Cardiac muscle cell (in vitro differentiated cells and primary cell): Measurements from ENCODE around the gene GPR39. TPM values are rescaled to one million over a fixed set of nuclear protein-coding genes. Genes with fewer than 3 reads are reported as not detected.

ENCODE experiments used
- DNase-seq, 2 donors: peaks; one replicate each; pipeline versions ENCODE4 v3.0.0 to v3.0.0-alpha.2; 2010 to 2017; ENCODE audit warnings: low read depth in 1 of 2, low spot score in 1 of 2
- H3K27ac ChIP-seq: fragments of 200-600 bp; sonication (generic); 2 replicates; pipeline ENCODE4 v1.5.1; 2016
- H3K27me3 ChIP-seq: fragments of 200-600 bp; sonication (generic); 2 replicates; pipeline ENCODE4 v1.6.0; 2016; ENCODE audit warnings: control low read depth
- H3K36me3 ChIP-seq: fragments of 200-600 bp; sonication (generic); 2 replicates; pipeline ENCODE4 v1.5.1; 2016; ENCODE audit warnings: control low read depth
- H3K4me1 ChIP-seq: fragments of 200-600 bp; sonication (generic); 2 replicates; pipeline ENCODE4 v1.8.1; 2017; ENCODE audit warnings: low read depth, mild to moderate bottlenecking, mixed run types
- H3K4me3 ChIP-seq: fragments of 200-600 bp; sonication (generic); 2 replicates; pipeline ENCODE4 v1.5.1; 2016; ENCODE audit warnings: mild to moderate bottlenecking
- H3K9me3 ChIP-seq: fragments of 200-600 bp; sonication (generic); 2 replicates; pipeline ENCODE4 v1.5.1; 2017; ENCODE audit warnings: low read depth, mild to moderate bottlenecking, control low read depth
- polyA plus RNA-seq: library from polyadenylated mRNA; unstranded; fragments of >200 nt; fragmentation: Nextera tagmentation; extraction: Ambion mirVana; gene quantifications from 2 replicates; pipeline ENCODE4 v1.2.1, GENCODE V29; 2016
- total RNA-seq: library from RNA; depleted of rRNA; stranded (reverse); fragments of >200 nt; gene quantifications from 2 replicates; pipeline ENCODE4 v1.2.3, GENCODE V29; 2016
- TF ChIP-seq, protein P1 (sequence below): IDR thresholded peaks from 2 replicates; pipeline ENCODE4 v1.5.1; 2012; ENCODE audit warnings: low read depth, mild to moderate bottlenecking, low read length

Gene GPR39
- total and polyA plus RNA-seq, 2 experiments from 2014 or later, result 4.0 to 10.9 TPM

DNA sequence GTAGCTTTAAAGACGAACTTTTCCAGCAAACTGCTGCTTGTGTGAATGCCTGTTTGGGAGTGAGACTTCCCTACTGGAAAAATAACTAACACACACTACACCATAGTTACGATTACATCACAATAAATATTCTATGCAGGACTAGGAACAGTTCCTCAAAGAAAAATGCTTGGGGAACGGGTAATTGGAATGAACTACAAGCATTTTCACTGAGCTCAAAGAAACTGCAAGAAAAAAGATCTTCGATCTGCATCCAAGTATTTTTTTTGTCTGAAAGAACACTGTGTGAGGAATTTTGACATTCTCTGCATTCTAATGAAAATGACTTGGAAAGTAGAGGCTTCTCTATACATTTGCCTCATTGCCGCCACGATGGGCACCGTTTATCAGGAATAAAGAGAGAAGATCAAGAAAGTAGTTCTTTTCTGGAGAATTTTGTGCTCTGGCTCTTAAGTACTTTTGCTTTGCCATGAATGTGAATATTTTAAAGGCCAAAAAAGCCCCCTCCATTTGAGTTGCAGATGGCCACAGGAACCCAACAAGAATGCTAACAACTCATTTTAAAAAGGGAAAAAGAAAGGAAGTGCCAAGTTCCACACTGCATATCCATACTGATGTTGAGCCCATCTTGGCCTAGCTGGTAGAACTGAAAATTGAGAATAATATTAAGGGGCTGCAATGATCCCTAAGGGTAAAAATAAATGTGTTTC is 239.8 kb downstream of the GPR39 start:
- Histone ChIP-seq H3K36me3 (no peaks in the 10 kb centered on the region), H3K4me1 (no peaks in the 10 kb centered on the region), H3K9me3 (no peaks in the 10 kb centered on the region), H3K27me3 (peaks cover 43% of the 10 kb centered on the region), H3K27ac (no peak overlapping the region), H3K4me3 (no peak overlapping the region)
- TF ChIP-seq, protein P1, sequence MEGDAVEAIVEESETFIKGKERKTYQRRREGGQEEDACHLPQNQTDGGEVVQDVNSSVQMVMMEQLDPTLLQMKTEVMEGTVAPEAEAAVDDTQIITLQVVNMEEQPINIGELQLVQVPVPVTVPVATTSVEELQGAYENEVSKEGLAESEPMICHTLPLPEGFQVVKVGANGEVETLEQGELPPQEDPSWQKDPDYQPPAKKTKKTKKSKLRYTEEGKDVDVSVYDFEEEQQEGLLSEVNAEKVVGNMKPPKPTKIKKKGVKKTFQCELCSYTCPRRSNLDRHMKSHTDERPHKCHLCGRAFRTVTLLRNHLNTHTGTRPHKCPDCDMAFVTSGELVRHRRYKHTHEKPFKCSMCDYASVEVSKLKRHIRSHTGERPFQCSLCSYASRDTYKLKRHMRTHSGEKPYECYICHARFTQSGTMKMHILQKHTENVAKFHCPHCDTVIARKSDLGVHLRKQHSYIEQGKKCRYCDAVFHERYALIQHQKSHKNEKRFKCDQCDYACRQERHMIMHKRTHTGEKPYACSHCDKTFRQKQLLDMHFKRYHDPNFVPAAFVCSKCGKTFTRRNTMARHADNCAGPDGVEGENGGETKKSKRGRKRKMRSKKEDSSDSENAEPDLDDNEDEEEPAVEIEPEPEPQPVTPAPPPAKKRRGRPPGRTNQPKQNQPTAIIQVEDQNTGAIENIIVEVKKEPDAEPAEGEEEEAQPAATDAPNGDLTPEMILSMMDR, result no peak
- no peak for DNase-seq

DNA sequence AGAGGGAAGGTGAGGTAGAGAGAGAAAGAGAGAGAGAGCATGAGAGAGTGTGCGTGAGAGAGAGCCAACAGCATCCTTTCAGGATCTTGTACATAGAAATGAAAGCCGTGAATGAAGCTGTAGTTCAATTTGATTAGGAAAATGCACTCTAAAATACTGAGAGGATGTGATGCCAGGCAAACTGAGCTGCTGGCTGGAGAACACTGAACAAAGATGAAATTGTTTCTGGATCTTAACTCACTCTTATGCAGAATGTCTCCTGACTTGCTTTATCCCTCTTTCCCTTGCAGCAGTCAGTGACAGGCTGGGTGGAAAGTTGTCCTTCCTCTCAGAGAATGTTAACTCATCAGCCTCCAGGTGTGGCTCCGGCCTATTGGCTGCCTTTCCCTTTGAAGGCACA is 242.7 kb downstream of the GPR39 start:
- Histone ChIP-seq H3K4me1 (no peaks in the 10 kb centered on the region), H3K27me3 (peaks cover 37% of the 10 kb centered on the region), H3K9me3 (no peaks in the 10 kb centered on the region), H3K4me3 (no peak overlapping the region), H3K36me3 (no peaks in the 10 kb centered on the region), H3K27ac (no peak overlapping the region)
- no peak for DNase-seq
- TF ChIP-seq, protein P1, result no peak

DNA sequence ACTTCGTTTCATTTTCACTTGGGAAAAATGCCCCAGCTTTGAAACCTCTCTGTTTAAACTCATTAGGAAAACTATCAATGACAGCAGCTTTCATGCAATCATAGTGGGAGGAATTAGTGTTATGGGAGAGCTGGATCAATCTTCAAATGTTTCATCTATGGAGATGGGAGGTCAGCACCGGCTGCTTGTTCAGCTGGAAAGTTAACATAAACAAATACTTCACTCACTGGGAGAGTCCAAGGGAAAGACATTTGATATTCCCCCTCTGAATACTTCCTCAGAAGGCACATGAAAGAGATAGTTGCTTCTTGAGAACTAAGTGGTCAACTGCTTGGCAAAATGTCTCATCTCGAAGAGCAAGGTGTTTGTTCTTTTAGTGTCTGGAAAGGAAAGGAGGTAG is 246.1 kb downstream of the GPR39 start:
- H3K36me3 ChIP-seq, result no peaks in the 10 kb centered on the region
- H3K4me3 ChIP-seq, result no peak overlapping the region
- no peaks in the 10 kb centered on the region for H3K4me1 ChIP-seq
- H3K9me3 ChIP-seq, result no peaks in the 10 kb centered on the region
- TF ChIP-seq, protein P1, result no peak
- peaks cover 69% of the 10 kb centered on the region for H3K27me3 ChIP-seq
- H3K27ac ChIP-seq, result no peak overlapping the region
- DNase-seq, result no peak

DNA sequence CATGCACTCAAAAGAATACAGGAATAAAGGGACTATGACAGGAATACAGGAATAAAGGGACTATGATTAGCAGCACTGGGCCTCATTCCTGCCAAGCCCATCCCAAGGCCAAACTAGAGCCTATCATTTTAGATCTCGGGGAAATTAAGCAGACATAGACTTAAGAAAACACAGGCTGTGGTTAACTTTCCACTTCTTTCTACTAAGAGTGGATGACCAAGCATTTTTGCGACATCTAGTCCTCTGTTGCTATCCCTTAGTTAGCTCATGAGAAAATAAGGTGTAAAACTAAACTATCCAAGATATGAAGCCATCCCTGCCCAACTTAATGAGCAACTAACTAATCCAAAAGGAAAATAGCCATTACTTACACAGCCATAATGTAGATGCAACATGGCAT is 247.5 kb downstream of the GPR39 start:
- no peak overlapping the region for H3K27ac ChIP-seq
- TF ChIP-seq, protein P1, result no peak
- H3K9me3 ChIP-seq, result no peaks in the 10 kb centered on the region
- no peak overlapping the region for H3K4me3 ChIP-seq
- no peaks in the 10 kb centered on the region for H3K4me1 ChIP-seq
- no peaks in the 10 kb centered on the region for H3K36me3 ChIP-seq
- H3K27me3 ChIP-seq, result peaks cover 75% of the 10 kb centered on the region
- no peak for DNase-seq

DNA sequence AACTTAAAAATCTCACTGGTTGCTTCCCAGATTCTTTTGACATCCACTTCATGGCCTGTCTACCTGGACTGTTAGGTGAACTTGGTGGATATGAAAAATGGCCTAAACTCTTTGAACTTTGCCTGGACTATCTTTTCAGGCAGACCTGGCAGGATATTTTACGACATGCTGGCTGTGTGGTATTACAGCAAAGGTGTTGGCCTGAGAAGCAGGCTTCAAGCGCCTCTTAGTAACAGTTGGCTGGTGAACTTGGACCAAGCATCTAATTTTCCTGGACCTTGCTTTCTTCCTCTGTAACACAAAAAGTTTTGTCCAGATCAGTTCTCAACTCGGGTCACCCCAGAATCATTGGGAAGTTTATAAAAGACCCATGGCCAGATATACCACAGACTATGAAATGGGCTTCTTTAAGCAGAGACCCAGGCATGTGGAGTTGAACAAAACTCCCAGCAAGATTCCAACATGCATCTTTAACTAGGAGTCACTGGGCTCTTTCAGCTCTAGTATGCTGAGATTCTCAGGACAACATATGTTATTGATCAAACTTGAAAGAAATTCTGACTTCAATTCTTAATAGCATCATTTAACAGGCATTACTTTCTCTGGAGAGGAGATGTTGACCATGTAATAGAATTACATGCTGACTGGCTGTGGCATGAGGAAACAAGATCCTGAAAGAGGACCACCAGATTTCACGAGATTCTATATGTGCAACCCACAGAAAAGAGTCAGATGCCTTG is 249.0 kb downstream of the GPR39 start:
- no peak for DNase-seq
- Histone ChIP-seq H3K9me3 (no peaks in the 10 kb centered on the region), H3K36me3 (no peaks in the 10 kb centered on the region), H3K27ac (no peak overlapping the region), H3K27me3 (peaks cover 80% of the 10 kb centered on the region), H3K4me1 (no peaks in the 10 kb centered on the region), H3K4me3 (no peak overlapping the region)
- TF ChIP-seq, protein P1, result no peak
